Measurements from ENCODE around the gene KANSL1.
"Not testable (repeated sequence)": the region's sequence is repeated elsewhere in the genome, so short reads cannot be mapped to it uniquely, and the experiment has no call there.

KANSL1 gene

DNA sequence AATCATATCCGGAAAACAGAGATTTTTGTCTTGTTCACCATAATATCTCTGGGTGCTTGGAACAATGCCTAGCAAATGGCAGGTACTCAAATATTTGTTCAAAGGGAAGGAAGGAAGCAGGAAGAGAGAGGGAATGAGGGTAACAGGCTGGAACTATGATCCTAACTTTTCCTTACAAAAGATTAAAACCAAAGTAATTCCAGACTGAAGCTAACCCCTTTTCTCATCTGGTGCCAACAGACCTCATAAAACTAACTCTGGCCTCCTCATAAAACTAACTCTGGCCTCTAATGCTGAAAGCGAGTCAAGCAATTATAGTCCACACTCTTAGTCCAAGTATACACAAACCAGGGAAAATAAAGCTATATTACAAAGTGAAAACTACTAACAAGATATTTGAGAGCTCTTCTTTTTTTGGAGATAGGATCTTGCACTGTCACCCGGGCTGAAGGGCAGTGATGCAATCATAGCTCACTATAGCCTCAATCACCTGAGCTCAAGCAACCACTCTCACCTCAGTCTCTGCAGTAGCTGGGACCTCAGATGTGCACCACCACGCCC, 84.6 kb downstream of the KANSL1 start:
- DNase-seq: no peak

DNA sequence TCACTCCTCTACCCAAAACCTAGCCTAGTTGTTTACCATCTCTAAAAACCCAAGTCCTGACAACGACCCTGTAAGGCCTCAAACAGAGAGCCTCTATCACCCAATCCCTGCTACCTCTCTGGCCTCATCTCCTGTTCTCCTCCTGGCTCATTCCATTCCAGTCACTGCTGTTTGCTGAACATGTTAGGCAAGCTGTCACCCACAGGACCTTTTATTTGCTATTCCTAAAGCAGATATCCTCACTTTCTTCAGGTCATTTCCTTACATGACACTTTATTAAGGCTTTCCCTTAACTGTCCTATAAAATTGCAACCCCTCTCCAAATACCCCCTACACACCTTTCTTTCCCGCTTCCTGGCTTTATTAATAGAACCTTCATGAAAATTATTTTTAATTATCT, 85.1 kb downstream of the KANSL1 start:
- DNase-seq: no peak

DNA sequence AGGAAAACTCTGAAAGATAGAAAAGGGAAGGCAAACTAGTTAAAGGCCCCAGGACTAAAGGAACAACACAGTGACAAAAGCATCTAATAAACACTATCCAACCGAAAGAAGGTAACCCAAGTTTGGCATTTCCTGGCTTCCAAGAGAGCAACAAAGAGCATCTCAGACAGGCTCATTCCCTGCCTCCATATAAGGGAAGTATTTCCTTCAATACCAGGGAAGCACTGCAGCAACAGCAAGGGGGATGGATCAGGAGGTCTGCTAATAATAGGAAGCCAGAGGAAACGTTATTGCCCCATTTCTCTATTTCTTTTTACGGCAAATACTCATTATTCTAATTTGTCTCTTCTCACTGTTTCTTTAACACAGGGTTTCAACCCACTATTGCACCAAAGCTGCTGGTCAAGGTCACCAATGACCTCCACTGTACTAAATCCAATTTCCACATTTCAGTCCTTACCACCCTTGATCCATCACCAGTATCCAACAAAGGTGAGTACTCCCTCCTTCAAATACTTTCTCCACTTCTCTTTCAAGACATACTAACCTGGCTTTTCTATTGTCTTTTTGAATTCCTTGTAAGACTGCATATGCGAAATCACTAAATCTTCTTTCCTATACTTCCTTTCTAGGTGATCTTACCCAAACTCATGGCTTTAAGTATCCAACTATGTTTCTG, 86.1 kb downstream of the KANSL1 start:
- DNase-seq: no peak

DNA sequence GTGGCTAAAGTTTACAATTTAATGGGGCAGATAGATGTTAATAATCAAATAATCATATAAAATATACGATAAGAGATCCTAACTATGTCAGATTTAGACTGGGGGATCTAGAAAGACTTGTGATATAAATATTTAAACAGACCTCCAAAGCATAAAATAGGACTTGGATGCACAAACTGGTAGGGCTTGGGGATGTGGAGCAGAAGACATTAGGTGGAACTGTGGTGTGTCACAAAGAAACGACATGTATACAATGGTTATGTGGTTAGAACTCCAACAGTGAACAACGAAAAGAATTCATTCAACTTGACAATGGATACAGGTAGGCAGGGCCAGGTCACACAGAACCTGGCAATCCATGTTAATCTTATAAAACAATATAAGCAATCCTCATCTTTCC, 90.4 kb downstream of the KANSL1 start:
- DNase-seq: peak in 1 of 2 experiments; percentile 8

DNA sequence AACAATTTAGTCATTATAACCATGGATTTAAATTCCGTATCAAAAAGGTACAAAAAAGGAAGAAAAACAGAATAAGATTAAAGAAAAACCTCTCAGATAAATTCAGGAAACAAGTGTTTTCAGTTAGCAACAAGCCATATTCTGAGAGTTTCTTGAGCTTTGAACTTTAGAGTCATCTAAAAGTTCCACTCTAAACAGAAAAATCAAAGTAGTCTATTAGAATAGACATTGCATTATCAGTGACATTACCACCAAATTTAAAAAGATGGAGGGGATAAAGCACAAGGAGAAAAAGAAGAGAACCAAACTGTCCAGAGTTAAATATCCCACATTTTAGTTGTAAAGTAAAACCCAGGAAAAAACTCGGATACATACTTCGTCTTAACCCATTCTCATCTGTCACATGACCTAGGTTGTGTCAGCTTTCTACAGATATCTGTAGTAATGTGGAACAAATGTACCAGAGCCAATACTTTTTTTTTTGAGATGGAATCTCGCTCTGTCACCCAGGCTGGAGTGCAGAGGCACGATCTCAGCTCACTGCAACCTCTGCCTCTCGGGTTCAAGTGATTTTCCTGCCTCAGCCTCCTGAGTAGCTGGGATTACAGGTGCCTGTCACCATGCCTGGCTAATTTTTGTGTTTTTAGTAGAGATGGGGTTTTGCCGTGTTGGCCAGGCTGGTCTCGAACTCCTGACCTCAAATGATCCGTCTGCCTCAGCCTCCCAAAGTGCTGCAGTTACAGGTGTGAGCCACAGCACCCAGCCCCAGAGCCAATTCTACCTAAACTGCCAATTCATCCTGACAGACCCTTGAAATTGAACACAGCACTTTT, 91.2 kb downstream of the KANSL1 start:
- not testable (repeated sequence) for DNase-seq

DNA sequence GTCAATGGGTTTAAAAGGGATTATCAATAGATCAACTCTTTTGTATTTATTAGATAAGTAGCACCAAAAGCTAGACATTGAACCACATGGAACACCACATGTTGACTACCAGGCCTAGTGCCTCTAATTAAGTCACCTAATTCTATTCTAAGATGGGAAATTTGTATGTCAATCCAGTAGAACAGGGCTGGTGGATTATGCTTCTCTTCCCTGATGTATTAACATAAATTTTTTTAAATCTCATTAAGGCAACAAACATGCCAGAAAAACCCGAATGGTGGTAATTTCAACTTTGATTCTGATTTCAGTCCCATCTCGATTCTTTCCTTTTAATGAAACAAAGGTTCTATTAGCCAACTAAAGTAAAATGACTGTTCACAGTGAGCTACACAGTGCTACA, 92.6 kb downstream of the KANSL1 start:
- no peak for DNase-seq

DNA sequence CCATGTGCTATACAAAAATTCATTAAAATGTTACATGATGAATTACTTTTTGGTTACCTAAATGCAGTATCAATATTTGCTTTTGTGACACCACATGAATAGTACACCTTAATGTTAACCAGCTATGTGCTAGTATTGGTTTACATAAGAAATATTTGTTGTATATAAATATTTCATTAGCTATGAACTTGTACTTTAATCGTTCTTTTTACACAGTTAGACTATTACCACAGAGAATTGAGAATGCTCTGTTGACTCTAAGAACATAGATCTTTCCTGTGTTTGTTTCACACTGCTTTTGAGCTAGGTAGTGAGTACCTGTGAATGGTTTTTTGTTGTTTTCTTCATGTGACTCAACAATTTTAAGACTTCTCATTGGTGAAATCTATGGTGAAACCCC, 93.4 kb downstream of the KANSL1 start:
- no peak for DNase-seq

DNA sequence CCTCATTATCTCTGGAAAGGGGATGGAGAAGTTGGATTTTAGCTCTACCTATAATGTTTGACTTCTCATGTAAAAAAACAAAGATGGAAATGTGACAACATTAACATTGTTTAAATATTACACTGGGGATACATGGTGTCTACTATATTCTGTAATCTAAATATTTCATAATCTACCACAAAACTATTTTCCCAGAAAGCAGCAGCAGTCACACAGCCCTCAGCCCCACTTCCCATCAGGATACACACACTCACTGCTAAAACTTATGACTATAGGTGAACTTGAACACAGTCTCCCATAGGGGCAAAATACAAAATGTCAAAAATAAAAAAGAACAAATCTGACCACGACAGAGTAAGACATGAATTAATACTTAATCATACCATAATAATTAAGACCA, 95.7 kb downstream of the KANSL1 start:
- no peak for DNase-seq

DNA sequence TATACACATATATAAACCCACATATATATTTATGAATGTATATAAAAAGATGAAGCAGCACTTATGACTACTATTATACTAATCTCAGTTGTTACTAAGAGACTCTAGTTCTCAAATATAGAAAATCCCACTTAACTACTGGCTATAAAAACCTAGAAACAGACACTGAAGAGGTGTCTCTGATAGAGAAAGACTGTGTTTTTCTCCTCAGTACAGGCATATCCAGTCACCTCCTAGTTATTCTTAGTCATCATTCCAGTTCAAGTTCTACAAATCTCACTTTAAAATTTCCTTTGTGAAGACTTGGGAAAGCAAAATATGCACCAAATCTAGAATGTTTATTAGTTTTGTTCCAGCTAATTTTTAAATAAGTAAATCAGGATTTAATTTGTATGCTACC, 100.2 kb downstream of the KANSL1 start:
- no peak for DNase-seq

DNA sequence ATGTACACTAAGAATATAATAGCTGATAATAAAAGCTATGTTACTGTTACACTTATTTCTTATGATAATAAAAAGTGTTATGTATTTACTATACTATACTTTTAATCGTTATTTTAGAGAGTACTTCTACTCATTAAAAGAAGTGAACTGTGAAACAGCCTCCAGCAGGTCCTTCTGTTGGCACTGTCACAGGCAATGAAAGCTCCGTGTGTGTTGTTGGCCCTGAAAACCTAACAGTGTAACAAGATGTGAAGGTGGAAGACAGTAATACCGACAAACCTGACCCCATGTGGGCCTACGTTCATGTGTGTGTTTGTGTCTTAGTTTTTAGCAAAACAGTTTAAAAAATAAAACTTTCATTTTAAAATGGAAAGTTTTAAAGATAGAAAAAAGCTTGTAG, 102.4 kb downstream of the KANSL1 start:
- DNase-seq: no peak

DNA sequence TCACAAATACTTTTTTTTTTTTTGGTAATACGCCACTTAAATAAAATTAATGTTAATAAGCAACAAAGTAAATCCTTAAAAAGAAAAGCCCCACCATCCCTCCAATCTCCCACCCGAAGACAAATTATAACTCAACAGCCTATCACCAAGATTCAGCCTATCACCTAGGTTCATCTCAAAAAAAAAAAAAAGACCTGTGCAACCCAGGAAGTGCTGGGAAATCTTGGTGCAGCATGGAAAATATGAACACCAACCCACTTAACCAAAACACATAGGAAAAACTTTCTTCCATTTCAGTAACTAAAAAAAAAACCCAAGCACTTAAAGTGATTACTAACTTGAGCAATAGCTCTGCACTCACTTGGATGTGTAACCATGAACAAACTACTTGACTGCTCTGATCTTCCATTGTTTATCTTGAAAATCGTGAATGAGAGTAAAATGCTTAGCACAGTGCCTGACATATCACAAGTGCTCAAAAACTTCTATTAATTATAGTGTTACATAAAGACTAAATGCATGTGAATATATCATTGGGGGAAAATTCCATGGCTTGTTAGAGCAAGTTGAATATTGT, 103.8 kb downstream of the KANSL1 start:
- DNase-seq: no peak

DNA sequence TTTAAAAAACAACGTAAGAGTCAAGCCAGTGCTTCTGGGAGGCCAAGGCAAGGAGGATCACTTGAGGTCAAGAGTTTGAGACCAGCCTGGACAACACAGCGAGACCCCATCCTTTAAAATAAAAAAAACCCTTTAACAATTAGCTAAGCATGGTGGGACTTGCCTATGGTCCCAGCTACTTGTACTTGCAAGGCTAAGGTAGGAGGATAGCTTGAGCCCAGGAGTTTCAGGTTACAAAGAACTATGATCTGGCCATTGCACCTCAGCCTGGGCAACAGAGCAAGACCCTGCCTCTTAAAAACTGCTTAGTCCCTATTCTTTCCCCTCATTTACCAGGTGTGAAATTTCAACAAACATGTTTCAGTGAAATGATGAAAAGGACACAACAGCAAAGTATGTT, 104.6 kb downstream of the KANSL1 start:
- no peak for DNase-seq

DNA sequence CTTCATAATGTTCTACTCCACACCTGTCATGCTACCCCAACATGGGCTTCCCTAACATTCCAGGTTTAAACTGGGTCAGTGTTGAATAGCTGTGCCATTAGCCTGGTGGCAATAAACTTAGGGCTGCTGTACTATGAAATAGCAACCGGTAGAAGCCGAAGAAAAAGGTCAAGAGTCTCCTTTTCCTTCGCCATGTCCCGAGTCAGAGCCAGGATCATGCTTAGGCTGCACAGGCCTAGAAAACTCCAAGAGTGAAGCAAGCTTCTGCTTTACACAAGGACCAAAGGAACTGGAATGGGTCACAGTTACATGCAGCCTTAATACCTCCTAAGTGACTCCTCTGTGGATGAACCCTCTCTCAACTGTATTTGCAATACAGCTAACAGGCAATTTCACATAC, 105.4 kb downstream of the KANSL1 start:
- DNase-seq: not testable (repeated sequence)

DNA sequence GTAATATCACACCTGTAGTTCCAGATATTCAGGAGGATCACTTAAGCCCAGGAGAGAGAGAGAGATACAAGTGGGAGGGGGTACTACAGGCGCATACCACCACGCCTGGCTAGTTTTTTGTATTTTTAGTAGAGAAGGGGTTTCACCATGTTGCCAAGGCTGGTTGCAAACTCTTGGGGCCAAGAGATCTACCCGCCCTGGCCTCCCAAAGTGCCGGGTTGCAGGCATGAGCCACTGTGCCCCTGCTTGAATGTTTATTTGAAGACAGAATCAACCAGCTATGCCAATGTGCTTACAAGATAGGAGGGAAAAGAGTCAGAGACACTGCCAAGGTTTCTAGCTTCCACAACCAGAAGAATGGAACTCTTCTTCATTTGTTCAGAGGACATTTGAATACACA, 106.4 kb downstream of the KANSL1 start:
- no peak for DNase-seq

DNA sequence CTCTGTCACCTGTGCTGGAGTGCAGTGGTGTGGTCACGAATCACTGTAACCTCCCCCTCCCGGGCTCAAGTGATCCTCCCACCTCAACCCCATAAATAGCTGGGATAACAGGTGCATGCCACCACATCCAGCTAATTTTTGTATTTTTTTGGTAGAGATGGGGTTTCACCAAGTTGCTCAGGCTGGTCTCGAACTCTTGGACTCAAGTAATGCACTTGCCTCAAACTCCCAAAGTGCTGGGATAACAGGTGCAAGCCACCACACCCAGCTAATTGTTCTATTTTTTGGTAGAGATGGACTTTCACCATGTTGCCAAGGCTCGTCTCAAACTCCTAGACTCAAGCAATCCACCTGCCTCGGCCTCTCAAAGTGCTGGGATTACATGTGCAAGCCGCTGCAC, 107.7 kb downstream of the KANSL1 start:
- no peak for DNase-seq

DNA sequence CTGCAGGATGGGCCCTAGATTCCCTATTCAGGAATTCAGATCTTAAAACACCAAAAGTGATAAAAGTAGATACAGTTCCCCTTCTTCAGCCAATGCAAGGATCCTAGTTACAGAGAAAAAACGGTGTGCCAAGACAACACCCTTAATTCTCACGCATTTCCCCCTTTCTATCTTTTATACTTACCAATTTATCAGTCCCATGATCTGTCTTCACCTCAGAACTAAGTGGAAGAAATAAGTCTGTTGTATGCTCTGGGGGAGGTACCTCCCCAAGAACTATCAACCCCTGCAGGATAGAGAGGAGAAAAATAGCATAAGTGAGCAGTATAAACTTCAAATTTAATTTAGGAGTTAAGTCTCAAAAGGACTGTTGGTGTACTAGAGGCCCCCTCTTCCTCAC, 111.0 kb downstream of the KANSL1 start:
- no peak for DNase-seq

DNA sequence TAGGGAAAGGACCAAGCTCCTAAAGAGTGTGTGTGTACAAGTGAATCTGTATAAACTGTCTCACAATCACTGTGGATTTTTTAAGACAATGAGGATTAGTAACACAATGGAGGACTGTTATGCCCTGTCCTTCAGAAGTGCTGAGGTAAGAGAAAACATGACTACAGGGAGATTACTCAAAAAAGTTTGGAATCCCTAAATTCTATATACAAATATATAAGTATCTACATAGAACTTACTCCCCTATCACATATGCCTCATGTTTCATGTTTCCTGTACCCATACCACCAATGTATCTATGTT, 112.3 kb downstream of the KANSL1 start:
- no peak for DNase-seq

DNA sequence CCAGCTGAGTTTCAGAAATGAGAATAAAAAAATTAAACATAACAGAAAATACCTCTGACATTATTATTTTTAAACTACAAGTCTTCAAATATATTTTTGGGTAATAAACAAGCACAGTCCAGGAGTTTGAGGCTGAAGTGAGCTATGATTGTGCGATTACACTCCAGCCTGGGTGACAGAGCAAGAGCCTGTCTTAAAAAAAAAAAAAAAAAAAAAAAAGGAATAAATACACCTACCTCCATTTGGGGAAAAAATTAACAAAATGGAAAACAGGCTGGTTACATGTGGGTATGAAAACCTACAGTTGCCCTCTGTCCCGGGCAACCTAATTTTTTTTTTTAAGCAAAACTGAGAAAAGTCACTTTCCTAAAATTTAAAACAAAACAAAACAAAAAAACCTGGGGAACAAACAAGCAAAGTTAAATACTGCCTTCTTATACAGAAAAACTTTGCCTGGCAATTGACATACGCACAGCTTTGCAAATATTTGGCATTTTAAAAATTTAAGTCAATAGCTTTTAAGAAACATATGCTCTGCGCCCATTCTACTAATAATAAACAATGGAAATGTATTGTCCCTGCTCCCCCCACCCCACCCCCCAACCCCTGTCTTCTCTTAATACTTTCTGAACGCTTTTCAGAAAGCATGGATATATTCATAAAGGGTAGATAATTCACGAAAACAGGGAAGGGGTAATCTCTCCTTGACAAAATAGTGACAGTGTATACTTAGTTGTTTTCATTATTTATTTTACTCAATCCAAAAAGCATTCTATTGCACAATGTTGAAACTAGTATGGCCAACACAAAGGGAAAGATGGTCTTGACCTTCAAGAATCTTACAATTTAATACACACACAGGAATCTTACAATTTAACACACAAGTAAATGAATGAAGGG, 112.9 kb downstream of the KANSL1 start:
- DNase-seq: no peak

DNA sequence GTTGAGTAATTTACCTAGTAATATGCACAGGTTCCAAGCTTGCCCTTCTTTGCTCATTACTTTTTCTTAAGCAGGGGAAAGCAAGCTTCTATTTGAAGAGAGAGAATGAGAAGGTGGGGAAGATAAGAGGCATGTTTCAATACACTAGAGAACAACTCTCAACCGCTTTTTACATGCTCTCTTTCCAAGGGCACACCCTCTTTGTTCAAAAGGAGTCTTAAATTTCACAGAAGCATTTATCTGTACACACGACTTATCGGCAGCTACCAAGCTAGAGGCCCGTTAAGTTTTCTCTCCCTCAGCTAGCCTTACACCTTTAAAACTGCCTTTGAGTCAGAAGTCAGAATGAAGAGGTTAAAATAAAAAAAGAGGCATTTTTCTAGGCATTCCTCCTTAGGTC, 114.6 kb downstream of the KANSL1 start:
- DNase-seq: no peak

DNA sequence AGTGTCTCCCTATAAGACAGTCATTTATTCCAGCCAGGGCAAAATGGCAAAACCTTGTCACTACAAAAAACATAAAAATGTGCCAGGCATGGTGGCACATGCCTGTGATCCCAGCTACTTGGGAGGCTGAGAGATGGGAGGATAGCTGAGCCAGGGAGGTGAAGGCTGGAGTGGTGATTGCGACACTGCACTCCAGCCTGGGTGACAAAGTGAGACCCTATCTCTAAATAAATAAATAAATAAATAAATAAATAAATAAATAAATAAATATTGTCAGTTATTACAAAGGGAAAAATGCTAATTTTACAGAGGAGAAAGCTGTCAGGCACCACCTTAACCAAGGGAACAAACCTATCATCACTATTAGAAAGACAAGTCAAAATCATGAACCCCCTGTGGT, 118.7 kb downstream of the KANSL1 start:
- no peak for DNase-seq

DNA sequence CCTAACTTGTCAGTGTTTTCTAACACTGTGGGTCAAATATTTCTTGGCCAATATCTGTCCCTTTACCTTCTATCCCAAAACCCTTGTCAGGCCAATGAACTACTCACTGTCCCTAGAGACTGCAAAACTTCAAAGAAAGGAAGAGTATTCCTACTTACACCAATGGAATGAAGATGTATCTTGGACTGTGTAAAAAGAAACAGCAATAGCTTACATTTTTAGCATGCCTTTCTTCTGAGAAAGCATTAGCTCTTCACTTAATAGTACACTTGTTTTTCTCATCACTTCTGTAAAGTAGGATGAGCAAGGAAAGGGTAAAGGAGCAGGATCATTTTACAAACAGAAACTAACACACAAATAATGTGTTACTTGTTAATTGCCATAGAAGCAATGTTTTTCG, 120.2 kb downstream of the KANSL1 start:
- DNase-seq: no peak

DNA sequence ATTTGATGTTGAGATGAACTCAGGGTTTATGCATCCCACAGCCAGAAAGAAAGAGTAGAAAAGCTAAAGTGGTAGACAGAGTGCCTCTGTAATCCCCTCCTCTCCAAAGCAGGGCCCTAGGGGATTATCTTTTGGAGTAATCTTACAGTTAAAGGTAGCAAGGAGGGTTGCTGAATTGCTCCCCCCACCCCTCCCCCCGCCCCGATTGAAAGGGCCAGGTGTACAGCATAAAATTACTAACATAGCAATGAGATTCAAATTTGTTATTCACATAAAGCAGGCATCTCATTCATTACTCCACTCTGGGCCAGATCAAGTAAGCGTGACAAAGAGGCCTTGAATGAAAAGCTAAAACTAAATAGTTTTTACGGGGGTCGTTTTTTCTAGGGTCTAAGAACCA, 121.4 kb downstream of the KANSL1 start:
- DNase-seq: no peak

DNA sequence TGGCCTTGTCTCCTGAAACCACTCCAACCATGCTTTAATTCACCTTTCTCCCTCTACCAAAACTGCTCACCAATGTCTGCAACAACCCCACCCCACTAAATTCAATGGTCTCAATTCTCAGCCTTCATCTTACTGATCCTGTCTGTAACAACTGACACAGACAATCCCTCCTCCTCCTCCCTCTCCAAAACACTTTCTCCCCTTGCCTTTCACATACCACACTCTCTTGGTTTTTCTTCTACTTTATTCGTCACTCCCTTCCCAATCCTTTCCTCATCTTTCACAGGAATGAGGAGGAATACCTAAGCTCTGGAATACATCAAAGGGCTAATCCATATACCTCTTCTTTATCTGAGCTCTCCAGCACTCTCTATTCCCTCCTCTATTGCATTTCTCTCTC, 128.8 kb downstream of the KANSL1 start:
- no peak for DNase-seq

Measured in cerebellar nuclear complex (tissue), 1 donor.